Transverse colon (tissue), 4 donors: ENCODE measurements around the gene EPS8L3. TPM values are rescaled to one million over a fixed set of nuclear protein-coding genes. Genes with fewer than 3 reads are reported as not detected.
A peak's percentile ranks its signal among the peaks of the same experiment; 100 is the strongest.

Experiments
- DNase-seq: peaks from one replicate; pipeline ENCODE4 v3.0.0-alpha.2; 2019
- H3K27ac ChIP-seq, 4 donors: fragments of 200-600 bp; sonication (generic); 2 replicates each; pipeline ENCODE4 v1.5.1; 2016 to 2018; ENCODE audit warnings: inconsistent platforms in 4 of 4
- H3K27me3 ChIP-seq: fragments of 200-600 bp; sonication (generic); 2 replicates; pipeline ENCODE4 v1.5.1; 2017; ENCODE audit warnings: inconsistent platforms
- H3K36me3 ChIP-seq, 4 donors: fragments of 200-600 bp; sonication (generic); 2 replicates each; pipeline ENCODE4 v1.5.1; 2017 to 2019; ENCODE audit warnings: inconsistent platforms in 4 of 4
- H3K4me1 ChIP-seq, 4 donors: fragments of 200-600 bp; sonication (generic); 2 replicates each; pipeline ENCODE4 v1.5.1; 2017 to 2020; ENCODE audit warnings: inconsistent platforms in 4 of 4
- H3K4me3 ChIP-seq, 4 donors: fragments of 200-600 bp; sonication (generic); 1 replicate in 1 of 4; 2 replicates in 3 of 4; pipeline versions ENCODE4 v1.5.1 to v1.6.1; 2017 to 2019; ENCODE audit warnings: inconsistent platforms in 4 of 4
- H3K9me3 ChIP-seq, 2 donors: fragments of 200-600 bp; sonication (generic); 2 replicates each; pipeline ENCODE4 v1.5.1; 2017 to 2019; ENCODE audit warnings: inconsistent platforms in 2 of 2
- EP300 ChIP-seq: sonication (generic); formaldehyde crosslinking; IDR thresholded peaks from one replicate; pipeline ENCODE4 v1.6.1; 2017; ENCODE audit warnings: antibody characterized with exemption, low read depth
- POLR2A ChIP-seq: fragments of 450-650 bp; IDR thresholded peaks from one replicate; pipeline ENCODE4 v1.6.1; 2016; ENCODE audit warnings: antibody characterized with exemption, mild to moderate bottlenecking, moderate library complexity
- POLR2AphosphoS5 ChIP-seq, 3 donors: sonication (generic); formaldehyde crosslinking; IDR thresholded peaks; one replicate each; pipeline ENCODE4 v1.6.1; 2016; ENCODE audit warnings: antibody characterized with exemption in 3 of 3
- WGBS, 2 donors: methylation state at CpG; one replicate each; pipeline ENCODE4 v1.1.5; 2018; ENCODE audit warnings: low coverage in 1 of 2; 5-methylcytosine and 5-hydroxymethylcytosine counted together
- in situ Hi-C, 4 donors: fragments of 200-750 bp; cut with MboI; loops; one replicate each; pipeline versions ENCODE4 v1.15.0 to v1.15.1; 2017; ENCODE audit warnings: low sequenced_read_pairs in 3 of 4, low pct_ligation_motif_present in 1 of 4, low pct_unique_long_range_greater_than_20kb in 1 of 4
- intact Hi-C: fragments of 100-400 bp; cut with DNase I; formaldehyde crosslinking; loops from one replicate; pipeline ENCODE4 v1.15.1; 2023; ENCODE audit warnings: low total_unique reads
- total RNA-seq, 4 donors: library from RNA; depleted of rRNA; stranded (reverse); fragments of >200 nt; gene quantifications; one replicate each; pipeline ENCODE4 v1.1.0, GENCODE V29; 2016
- TF ChIP-seq, protein P1 (sequence below), 5 experiments: fragments of 200-600 bp in 3 of 5; fragments of 450-650 bp in 2 of 5; sonication (generic) in 3 of 5; IDR thresholded peaks; 1 replicate in 2 of 5; 2 replicates in 3 of 5; pipeline ENCODE4 v1.5.1; 2016 to 2017; ENCODE audit warnings: antibody characterized with exemption in 5 of 5, inconsistent platforms in 3 of 5, mild to moderate bottlenecking in 2 of 5, moderate library complexity in 1 of 5

EPS8L3 gene
- total RNA-seq, 4 donors from 2014 or later, result 228 to 468 (median 363) TPM

DNA sequence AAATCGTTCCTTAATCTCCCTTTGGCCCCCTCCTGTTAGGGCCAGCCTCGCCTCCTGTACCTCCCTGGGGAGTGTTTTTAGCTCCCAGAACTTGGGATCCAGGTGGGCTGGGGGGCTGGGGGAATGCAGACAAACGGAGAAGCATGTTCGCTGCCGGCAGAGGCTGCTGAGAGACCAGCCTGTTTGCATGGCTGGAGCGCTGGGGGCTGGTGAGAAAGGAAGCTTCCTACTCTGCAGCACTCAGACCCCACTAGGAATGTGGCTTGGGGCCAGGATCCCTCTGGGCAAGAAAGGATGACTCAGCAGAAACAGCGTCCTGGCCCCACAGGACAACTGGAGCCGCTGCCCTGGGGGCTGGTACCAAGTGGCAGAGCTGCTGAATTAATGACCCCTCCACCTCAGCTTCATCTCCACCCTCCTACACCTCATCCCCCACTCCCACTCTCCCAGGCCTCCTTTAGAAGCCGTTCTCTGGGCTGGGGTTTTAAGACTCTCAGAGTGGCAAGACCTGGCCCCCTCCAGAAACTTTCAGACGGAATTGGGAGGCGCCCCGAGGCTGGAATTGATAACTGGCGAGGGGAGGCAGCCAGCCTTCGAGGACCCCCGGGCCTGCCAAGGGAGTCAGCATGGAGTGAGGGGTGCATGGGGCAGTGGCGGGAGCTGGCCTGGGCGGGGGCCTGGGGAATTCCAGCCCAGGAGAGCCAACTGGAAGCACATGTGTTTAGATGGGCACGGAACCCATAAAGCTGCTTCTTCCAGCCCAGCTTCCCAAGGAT is 28.5 kb upstream of the EPS8L3 start:
- Histone ChIP-seq H3K27me3 (no peaks in the 10 kb centered on the region), H3K9me3 (no peaks in the 10 kb centered on the region), H3K36me3 (no peaks in the 10 kb centered on the region), H3K27ac (peak overlapping the region; percentile 58 to 82 (median 76)), H3K4me3 (no peak overlapping the region), H3K4me1 (peaks cover 41 to 84% (median 55%) of the 10 kb centered on the region in 4 donors)
- intact Hi-C loops (loop anchor here (2.0 kb wide), 1 partner anchor 85 kb away; no protein-coding TSS in a partner anchor), in situ Hi-C loops (loop anchor here in 2 of 4 donors (10.0 to 25.0 kb wide), 2 partner anchors 113 to 120 kb away; partner anchors contain the start of gene CSF1 (in 1 of the 2))
- WGBS, 2 donors, result 60 to 66% methylated on average over 1 to 18 of the region's 18 CpGs
- TF ChIP-seq POLR2A, result no peak
- peak; percentile 67 for DNase-seq

DNA sequence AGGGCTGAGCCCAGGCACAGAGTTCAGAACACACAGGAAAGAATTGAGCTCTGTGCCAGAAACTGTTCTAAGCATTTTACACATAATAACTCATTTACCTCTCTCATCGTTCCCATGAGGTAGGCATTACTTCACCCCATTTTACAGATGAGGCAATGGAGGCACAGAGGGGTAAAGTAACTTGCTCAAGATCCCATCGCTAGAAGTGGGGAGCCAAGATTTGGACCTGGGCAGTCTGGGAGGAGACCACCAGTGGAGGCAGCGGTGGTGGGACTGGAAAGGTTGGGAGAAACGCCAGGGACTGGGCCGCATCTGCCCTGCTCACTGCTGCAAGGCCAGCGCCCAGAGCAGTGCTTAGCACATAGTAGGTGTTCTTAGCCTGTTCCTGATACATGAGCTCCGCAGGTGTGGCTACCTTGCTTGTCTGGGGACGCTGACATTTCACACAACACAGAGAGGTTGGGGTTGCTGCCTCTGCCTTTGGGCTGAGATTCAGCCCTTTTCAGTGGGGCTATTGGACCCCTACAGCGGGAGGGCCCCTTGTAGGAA is 27.8 kb upstream of the EPS8L3 start:
- peaks cover 43 to 84% (median 56%) of the 10 kb centered on the region in 4 donors for H3K4me1 ChIP-seq
- no peak for TF ChIP-seq POLR2AphosphoS5 (IDR thresholded peaks at IDR 0.05)
- TF ChIP-seq, protein P1, sequence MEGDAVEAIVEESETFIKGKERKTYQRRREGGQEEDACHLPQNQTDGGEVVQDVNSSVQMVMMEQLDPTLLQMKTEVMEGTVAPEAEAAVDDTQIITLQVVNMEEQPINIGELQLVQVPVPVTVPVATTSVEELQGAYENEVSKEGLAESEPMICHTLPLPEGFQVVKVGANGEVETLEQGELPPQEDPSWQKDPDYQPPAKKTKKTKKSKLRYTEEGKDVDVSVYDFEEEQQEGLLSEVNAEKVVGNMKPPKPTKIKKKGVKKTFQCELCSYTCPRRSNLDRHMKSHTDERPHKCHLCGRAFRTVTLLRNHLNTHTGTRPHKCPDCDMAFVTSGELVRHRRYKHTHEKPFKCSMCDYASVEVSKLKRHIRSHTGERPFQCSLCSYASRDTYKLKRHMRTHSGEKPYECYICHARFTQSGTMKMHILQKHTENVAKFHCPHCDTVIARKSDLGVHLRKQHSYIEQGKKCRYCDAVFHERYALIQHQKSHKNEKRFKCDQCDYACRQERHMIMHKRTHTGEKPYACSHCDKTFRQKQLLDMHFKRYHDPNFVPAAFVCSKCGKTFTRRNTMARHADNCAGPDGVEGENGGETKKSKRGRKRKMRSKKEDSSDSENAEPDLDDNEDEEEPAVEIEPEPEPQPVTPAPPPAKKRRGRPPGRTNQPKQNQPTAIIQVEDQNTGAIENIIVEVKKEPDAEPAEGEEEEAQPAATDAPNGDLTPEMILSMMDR (IDR thresholded peaks at IDR 0.05), result no peak
- TF ChIP-seq POLR2A, result no peak
- no peaks in the 10 kb centered on the region for H3K36me3 ChIP-seq
- 83% methylated on average over 9 of the region's 9 CpGs; no CpG with 5 or more reads in 1 of the 2 donors for WGBS, 2 donors
- in situ Hi-C loops (loop anchor here in 2 of 4 donors (10.0 to 25.0 kb wide), 2 partner anchors 113 to 121 kb away; partner anchors contain the start of gene CSF1 (in 1 of the 2)), intact Hi-C loops (loop anchor here (2.0 kb wide), 1 partner anchor 85 kb away; no protein-coding TSS in a partner anchor)
- DNase-seq, result peak; percentile 7
- H3K4me3 ChIP-seq, result no peak overlapping the region
- H3K9me3 ChIP-seq, result no peaks in the 10 kb centered on the region
- no peaks in the 10 kb centered on the region for H3K27me3 ChIP-seq
- peak overlapping the region; percentile 58 to 82 (median 76) for H3K27ac ChIP-seq

DNA sequence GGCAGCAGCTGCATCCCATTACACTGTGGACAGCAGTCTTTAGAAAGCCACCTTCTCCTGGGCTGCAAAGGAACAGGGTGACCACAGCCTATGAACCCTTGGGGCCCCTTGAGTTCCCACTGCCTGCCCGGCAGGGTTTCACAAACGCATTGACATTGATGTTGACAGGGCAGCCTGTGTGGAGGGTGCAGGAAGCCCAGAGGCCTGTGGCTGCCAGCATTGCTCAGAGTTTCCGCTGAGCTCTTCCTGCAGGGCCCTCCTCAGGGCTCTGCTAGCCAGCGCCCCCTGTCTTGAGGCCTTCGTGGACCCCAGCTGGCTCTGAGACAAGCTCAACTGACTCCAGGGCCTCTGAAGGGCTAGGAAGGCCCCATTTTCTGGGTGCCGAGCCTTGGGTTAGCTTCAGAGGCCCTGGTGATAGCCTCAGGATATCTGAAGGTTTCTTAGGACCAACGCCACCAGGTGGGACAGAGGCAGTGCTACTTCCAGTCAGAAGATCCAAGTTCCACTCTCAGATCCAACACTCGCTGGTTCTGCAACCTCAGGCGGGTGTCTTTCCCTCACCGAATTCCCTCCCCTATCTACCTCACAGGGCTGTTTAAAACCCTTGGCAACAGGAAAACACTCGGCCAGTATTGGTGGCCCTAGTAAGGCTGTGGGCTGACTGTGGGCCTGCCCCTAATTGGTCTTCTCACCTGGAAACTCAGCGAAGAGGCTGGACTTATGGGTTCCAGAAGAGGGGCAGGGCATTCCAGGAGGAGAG is 27.2 kb upstream of the EPS8L3 start:
- H3K4me3 ChIP-seq, result no peak overlapping the region
- H3K27ac ChIP-seq, result peak overlapping the region in 3 of 4 donors; percentile 30 to 78 (median 45)
- 87% methylated on average over 11 of the region's 12 CpGs; no CpG with 5 or more reads in 1 of the 2 donors for WGBS, 2 donors
- H3K36me3 ChIP-seq, result no peaks in the 10 kb centered on the region
- H3K4me1 ChIP-seq, result peaks cover 43 to 86% (median 58%) of the 10 kb centered on the region in 4 donors
- TF ChIP-seq POLR2AphosphoS5 (IDR thresholded peaks at IDR 0.05) (peak in 1 of 3 donors; percentile 22), POLR2A (no peak), EP300 (no peak)
- TF ChIP-seq, protein P1 (IDR thresholded peaks at IDR 0.05), result peak in 3 of 5 experiments; percentile 13 to 19 (median 17)
- no peaks in the 10 kb centered on the region for H3K27me3 ChIP-seq
- peak; percentile 60 for DNase-seq
- no peaks in the 10 kb centered on the region for H3K9me3 ChIP-seq
- in situ Hi-C loops (loop anchor here in 2 of 4 donors (10.0 to 25.0 kb wide), 2 partner anchors 114 to 121 kb away; partner anchors contain the start of gene CSF1 (in 1 of the 2)), intact Hi-C loops (no loop called here)

DNA sequence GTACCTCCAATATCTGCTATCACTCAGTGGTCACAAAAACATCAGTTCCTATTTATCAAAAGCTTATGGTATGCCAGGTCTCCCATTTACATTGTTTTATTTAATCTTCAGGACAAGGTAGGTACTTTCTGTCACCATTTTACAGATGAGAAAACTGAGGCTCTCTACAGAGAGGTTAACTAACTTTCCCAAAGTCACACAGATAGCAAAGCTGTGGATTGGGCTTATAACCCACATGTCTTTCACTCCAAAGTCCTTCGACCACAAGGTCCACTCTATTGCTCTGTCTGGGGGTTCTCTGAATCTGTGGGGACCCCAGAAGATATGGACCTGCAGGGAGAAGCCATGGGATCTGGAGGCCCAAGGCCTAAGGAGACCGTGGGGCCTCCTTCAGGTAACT is 26.6 kb upstream of the EPS8L3 start:
- in situ Hi-C loops, result loop anchor here in 2 of 4 donors (10.0 to 25.0 kb wide), 2 partner anchors 114 to 122 kb away; partner anchors contain the start of gene CSF1 (in 1 of the 2)
- WGBS, 2 donors, result 60 to 88% methylated on average over 1 to 2 of the region's 2 CpGs

More for the DNA sequence above, 26.6 kb upstream of the EPS8L3 start:
- Histone ChIP-seq H3K4me1 (peaks cover 43 to 86% (median 59%) of the 10 kb centered on the region in 4 donors), H3K27me3 (no peaks in the 10 kb centered on the region), H3K4me3 (no peak overlapping the region), H3K27ac (peak overlapping the region in 3 of 4 donors; percentile 20 to 45 (median 30)), H3K36me3 (no peaks in the 10 kb centered on the region), H3K9me3 (no peaks in the 10 kb centered on the region)
- no peak for TF ChIP-seq POLR2A
- no peak for TF ChIP-seq EP300
- TF ChIP-seq, protein P1 (IDR thresholded peaks at IDR 0.05), result no peak
- no peak for TF ChIP-seq POLR2AphosphoS5 (IDR thresholded peaks at IDR 0.05)
- intact Hi-C loops, result no loop called here
- no peak for DNase-seq
